GM21423 (cell line): ENCODE measurements around the gene FOXP1.

Experiments used
- ATAC-seq: cut with Tn5 transposase; IDR thresholded peaks from one replicate; pipeline ENCODE4 v1.9.1; 2021; ENCODE audit warnings: mild to moderate bottlenecking, moderate library complexity; ENCODE audit not compliant: unreplicated experiment

Gene FOXP1

DNA sequence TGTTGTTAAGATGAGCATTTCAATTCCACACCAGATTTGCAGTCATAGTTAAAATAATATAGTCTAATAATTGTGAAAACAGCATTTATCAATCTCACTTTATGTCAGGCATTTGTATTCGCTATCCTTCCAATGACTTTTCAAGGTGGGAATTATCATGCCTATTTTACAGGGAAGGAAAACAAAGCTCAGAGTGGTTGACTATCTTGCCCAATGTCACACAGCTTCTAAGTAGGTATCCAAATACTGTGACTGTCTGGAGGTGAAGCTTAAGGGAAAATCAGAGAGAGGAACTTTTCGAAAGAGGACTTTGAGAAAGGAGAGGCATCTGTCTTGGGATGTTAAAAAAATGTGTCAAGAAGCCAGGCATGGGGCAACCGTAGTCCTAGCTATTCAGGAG lies 443.1 kb downstream of the FOXP1 start:
- ATAC-seq, result no peak

- ATAC-seq, result no peak
Observed at GRCh38 chr3:71139496-71139895, 444.0 kb downstream of the FOXP1 start.

DNA sequence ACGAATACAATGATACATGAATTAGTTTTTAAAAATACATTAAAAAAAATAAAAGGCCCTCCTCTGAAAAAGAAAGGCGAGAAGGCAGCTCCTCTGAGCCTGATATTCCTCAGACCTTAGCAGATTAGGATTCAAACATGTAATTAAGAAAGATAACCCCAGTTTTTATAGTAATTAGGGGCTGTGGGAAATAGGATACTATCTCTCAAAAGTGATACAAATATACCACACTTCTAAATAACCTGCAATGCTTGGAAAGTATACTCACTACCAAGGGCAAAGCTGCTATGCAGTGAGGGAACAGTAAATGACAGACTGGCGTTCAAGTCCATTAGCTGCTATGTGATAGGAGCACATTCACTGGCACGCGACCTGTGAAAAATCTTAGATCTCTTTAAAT lies 445.1 kb downstream of the FOXP1 start:
- no peak for ATAC-seq

DNA sequence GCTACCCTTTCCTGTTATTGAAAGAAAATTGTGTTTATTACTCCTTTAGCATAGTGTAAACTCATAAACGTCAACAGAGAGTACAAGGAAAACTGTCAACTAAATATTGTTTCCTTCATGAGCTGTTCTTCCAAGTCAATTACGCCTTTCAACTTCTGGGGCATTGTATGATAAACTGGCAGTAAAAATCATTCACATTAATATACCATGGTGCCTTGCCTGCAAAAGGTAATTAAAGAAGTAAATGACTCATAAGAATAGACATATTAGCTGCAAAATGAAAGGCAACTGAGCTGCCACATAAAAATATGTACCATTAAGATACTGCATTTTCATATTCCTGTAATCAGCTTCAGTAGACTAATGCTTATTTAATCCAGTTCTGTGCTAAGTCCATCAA lies 447.3 kb downstream of the FOXP1 start:
- no peak for ATAC-seq

- no peak for ATAC-seq
Observed at GRCh38 chr3:71135373-71136088, 448.0 kb downstream of the FOXP1 start.

- no peak for ATAC-seq
Observed at GRCh38 chr3:71134521-71134920, 449.0 kb downstream of the FOXP1 start.

GRCh38 chr3:71133865-71134264 lies 449.7 kb downstream of the FOXP1 start:
- ATAC-seq, result no peak

GRCh38 chr3:71132995-71133730 lies 450.4 kb downstream of the FOXP1 start:
- ATAC-seq, result no peak

- ATAC-seq, result no peak
Observed at GRCh38 chr3:71131375-71132314, 451.9 kb downstream of the FOXP1 start.

- ATAC-seq, result peak; percentile 71
Observed at GRCh38 chr3:71130471-71131374, 452.8 kb downstream of the FOXP1 start.

GRCh38 chr3:71129611-71130431 lies 453.7 kb downstream of the FOXP1 start:
- no peak for ATAC-seq

GRCh38 chr3:71128961-71129360 lies 454.6 kb downstream of the FOXP1 start:
- ATAC-seq, result no peak

GRCh38 chr3:71127844-71128243 lies 455.7 kb downstream of the FOXP1 start:
- ATAC-seq, result no peak

GRCh38 chr3:71127052-71127831 lies 456.3 kb downstream of the FOXP1 start:
- ATAC-seq, result no peak

DNA sequence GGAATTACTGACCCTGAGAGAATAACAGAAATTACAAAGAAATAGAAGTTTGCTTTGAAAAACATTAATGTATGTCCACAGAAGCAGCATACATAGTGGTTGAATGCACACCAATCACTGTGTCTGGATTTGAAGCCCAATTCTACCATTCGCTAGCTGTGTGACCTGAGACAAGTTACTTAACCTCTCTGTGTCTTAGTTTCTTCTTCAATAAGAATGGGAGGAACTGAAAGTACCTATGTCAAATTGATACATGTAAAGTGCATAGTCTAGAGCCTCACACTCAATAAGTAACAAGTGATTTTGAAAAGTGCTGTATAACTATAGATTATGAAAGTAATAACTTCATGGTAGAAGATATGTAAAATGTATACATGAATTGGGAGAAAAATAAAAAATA lies 457.8 kb downstream of the FOXP1 start:
- no peak for ATAC-seq

DNA sequence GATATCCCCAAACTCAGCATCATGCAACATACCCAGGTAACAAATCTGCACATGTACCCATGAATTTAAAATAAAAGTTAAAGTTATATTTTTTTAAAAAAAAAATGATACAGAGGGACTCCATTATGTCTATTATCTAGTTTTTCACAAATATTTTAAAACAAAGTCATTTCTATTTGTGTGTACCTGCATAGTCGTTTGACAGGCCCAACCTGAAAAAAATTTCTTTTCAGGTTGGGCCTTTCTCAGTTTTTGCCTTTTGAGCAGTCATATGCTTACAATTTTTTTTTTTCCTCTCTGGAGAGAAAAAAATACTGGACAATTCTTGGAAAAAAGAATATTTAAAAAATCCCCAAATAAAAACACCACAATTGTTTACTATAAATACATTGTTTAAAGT lies 459.5 kb downstream of the FOXP1 start:
- ATAC-seq, result no peak

DNA sequence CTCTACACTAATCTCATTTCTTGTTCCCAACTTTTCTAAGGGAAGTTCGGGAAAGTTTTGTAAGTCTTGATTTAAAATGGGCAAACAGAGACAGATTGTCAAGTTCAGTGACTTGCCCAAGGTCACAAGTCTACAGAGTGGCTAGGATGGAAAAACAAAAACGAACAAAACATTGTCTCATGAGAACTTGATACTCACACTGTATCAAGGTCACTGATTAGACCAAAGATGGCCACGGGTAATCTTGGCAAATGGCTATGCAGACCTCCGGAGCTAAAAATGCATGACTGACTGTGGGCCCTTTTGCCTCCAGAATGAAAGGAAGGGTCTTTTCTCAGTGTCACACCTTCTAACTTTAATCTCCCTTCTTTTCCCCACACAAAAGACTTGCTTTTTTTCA lies 460.9 kb downstream of the FOXP1 start:
- ATAC-seq, result no peak

GRCh38 chr3:71121429-71122167 lies 461.9 kb downstream of the FOXP1 start:
- ATAC-seq, result no peak
